WERI-Rb-1 (cell line): ENCODE measurements around the gene GCHFR.
A peak's percentile ranks its signal among the peaks of the same experiment; 100 is the strongest.

Experiments used
- DNase-seq: peaks from one replicate; pipeline ENCODE4 v3.0.0-alpha.2; 2020
- H3K27ac ChIP-seq: fragments of 250-450 bp; sonication (Bioruptor Pico); 2 replicates; pipeline ENCODE4 v1.5.1; 2020; ENCODE audit warnings: mild to moderate bottlenecking, moderate library complexity
- H3K27me3 ChIP-seq: fragments of 250-450 bp; sonication (Bioruptor Pico); 2 replicates; pipeline ENCODE4 v1.5.1; 2021; ENCODE audit warnings: mild to moderate bottlenecking, low read depth, moderate library complexity; ENCODE audit not compliant: insufficient read depth, severe bottlenecking
- H3K36me3 ChIP-seq: fragments of 250-450 bp; sonication (Bioruptor Pico); 2 replicates; pipeline ENCODE4 v1.5.1; 2020; ENCODE audit warnings: mild to moderate bottlenecking, moderate library complexity
- H3K4me3 ChIP-seq: 2 replicates; pipeline ENCODE4 v1.5.1; 2011; ENCODE audit warnings: low read depth, mild to moderate bottlenecking, control low read depth, low read length
- H3K9me3 ChIP-seq: fragments of 250-450 bp; sonication (Bioruptor Pico); 2 replicates; pipeline ENCODE4 v1.5.1; 2021; ENCODE audit warnings: mild to moderate bottlenecking, moderate library complexity; ENCODE audit not compliant: severe bottlenecking
- TF ChIP-seq, protein P1 (sequence below): IDR thresholded peaks from 2 replicates; pipeline ENCODE4 v1.5.1; 2011; ENCODE audit warnings: low read depth, mild to moderate bottlenecking, control low read depth, inconsistent platforms, low read length

The GCHFR gene

DNA sequence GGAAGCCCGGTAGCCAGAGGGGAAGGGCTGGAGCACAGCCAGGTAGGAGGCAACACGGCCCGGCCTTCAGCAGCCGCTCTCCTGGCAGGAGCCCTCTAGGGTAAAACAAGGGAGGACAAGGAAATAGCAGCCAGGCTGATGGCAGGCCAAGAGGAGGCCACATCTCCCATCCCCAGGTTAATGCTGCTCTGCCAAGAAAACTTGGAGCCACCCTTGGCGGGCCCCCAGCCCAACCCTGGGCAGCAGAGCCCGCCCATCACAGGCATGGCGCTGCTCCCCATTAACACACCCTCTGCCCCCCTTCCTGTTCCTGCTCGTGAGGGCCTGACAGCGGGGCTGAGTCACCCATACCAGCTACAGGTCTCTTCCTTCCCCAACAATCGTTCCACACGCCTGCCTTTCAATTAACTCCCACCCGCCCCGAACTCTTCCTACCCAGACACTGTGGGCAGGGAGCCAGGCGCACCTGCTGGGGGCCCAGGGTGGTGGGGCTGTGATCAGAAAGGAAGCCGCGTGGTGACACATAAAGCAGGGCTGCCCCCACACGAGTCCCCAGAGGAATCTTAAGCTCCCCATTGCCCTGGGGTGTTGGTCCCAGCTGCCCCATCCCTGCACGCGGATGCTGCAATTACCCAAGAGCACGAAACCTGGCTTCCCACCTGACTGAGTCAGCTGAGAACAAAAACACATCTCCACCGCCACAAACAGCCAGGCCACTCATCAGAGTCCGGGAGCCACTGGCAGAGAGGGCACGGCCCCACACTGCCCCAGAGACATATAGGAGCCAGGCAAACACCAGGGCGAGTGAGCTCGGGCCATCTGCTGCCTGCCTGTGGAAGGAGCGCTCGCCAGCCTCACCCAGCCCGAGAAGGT lies 5.6 kb downstream of the GCHFR start, which contains the start of gene C15orf62:
Gene C15orf62 (plus strand): TSS at position 707 of the 873 bp plus-strand sequence. CDS start 516 bp downstream, outside the sequence.
- TF ChIP-seq, protein P1, sequence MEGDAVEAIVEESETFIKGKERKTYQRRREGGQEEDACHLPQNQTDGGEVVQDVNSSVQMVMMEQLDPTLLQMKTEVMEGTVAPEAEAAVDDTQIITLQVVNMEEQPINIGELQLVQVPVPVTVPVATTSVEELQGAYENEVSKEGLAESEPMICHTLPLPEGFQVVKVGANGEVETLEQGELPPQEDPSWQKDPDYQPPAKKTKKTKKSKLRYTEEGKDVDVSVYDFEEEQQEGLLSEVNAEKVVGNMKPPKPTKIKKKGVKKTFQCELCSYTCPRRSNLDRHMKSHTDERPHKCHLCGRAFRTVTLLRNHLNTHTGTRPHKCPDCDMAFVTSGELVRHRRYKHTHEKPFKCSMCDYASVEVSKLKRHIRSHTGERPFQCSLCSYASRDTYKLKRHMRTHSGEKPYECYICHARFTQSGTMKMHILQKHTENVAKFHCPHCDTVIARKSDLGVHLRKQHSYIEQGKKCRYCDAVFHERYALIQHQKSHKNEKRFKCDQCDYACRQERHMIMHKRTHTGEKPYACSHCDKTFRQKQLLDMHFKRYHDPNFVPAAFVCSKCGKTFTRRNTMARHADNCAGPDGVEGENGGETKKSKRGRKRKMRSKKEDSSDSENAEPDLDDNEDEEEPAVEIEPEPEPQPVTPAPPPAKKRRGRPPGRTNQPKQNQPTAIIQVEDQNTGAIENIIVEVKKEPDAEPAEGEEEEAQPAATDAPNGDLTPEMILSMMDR, result no peak
- peaks cover 25% of the 10 kb centered on the region for H3K36me3 ChIP-seq
- no peaks in the 10 kb centered on the region for H3K9me3 ChIP-seq
- peak within 1 kb of the TSS; percentile 86 for H3K27ac ChIP-seq
- H3K27me3 ChIP-seq, result no peaks in the 10 kb centered on the region
- H3K4me3 ChIP-seq, result no peak within 1 kb of the TSS
- DNase-seq, result no peak

DNA sequence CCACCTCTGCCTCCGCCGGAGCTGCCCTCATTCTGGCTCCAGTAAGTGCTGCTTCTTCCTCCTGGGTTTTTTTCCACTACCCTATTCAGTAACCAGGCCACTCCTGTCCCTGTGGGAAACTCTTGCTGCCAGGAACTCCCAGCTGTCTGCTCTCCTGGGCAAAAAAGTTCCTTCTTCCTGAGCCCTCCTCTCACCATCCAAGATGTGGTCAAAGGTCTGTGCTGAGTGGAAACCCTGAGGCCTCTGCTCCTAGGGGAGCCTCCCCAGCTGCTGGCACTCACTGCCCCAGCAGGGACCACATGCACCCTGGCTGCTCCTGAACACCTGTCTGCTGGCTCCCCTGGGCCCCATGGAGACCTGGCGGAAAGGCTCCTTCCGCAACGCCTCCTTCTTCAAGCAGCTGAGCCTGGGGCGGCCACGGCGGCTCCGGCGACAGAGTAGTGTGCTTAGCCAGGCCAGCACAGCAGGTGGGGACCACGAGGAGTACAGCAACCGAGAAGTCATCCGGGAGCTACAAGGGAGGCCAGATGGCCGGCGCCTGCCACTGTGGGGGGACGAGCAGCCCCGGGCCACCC lies 6.4 kb downstream of the GCHFR start:
- H3K4me3 ChIP-seq, result no peak overlapping the region
- no peaks in the 10 kb centered on the region for H3K9me3 ChIP-seq
- peak overlapping the region; percentile 86 for H3K27ac ChIP-seq
- TF ChIP-seq, protein P1, result no peak
- peak; percentile 86 for DNase-seq
- H3K36me3 ChIP-seq, result peaks cover 26% of the 10 kb centered on the region
- no peaks in the 10 kb centered on the region for H3K27me3 ChIP-seq

DNA sequence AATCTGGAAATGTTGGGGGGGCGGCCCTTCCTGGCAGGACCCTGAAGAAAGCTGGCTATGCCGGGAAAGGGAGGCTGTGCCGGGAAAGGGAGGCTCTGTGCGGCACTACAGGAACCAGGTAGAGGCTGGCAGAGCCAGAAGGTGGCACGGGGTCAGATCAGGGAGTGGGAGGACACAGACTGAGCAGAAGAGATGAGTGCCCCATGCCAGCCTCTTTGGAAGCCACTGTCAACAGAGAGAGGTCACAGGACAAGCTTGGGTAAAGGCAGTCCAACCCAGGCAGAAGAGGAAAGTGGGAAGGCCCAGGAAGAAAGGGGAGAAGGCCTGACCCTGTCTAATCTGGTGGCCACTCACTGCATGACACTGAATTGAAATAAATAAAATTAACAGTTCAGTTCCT lies 7.4 kb downstream of the GCHFR start:
- Histone ChIP-seq H3K4me3 (no peak overlapping the region), H3K36me3 (peaks cover 30% of the 10 kb centered on the region), H3K9me3 (no peaks in the 10 kb centered on the region), H3K27ac (peak overlapping the region; percentile 86), H3K27me3 (no peaks in the 10 kb centered on the region)
- no peak for DNase-seq
- TF ChIP-seq, protein P1, result no peak

DNA sequence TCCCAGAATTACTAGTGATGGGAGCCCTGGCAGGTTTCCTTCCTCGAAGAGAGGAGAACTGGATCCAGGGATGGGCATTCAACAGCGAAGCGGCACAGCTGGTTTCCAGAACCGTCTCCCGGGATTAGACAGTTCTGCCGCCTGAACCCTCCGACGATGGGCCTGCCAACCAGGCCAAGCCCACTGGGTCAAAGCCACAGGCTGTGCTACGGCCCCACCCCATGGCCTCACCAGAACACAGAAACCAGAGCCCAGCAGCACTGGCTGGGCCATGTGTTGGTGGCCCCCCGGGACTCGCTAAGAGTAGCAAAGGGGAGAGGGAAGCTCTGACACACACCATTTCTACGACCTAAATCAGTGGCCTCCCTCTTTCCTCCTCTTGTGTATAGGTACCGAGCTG lies 8.1 kb downstream of the GCHFR start:
- Histone ChIP-seq H3K36me3 (peaks cover 32% of the 10 kb centered on the region), H3K27me3 (no peaks in the 10 kb centered on the region), H3K9me3 (no peaks in the 10 kb centered on the region), H3K4me3 (no peak overlapping the region), H3K27ac (no peak overlapping the region)
- TF ChIP-seq, protein P1, result no peak
- no peak for DNase-seq

DNA sequence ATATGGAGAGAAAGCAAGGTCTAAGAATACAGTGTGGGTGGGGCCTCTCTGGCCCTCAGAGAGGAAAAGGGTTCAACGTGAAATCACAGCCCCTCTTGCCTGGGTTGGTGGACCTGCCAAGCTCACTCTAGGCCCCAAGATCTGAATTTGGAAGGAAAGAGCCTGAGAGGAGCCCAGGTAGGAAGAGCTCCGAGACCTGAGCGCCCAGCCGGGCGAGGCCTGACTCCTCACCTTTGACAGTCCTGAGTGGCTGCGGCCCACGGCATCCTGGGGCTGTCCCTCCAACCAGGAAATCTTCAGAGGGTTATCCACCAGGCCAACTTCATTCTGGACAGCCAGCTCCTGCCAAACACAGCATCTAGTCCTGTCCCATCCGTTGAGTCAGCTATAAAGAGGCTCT lies 9.6 kb downstream of the GCHFR start:
- DNase-seq, result no peak
- H3K27me3 ChIP-seq, result no peaks in the 10 kb centered on the region
- peaks cover 29% of the 10 kb centered on the region for H3K36me3 ChIP-seq
- H3K4me3 ChIP-seq, result no peak overlapping the region
- H3K9me3 ChIP-seq, result no peaks in the 10 kb centered on the region
- TF ChIP-seq, protein P1, result no peak
- H3K27ac ChIP-seq, result no peak overlapping the region
